ENCODE data around the gene PTPRO.

PTPRO gene

GRCh38 chr12:15428632-15429031, 106.3 kb downstream of the PTPRO start:
- Histone ChIP-seq H3K9me3 (ENCODE audit: control insufficient read depth, low read length) (no peaks in the 10 kb centered on the region), H3K4me2 (ENCODE audit: low read length) (no peak overlapping the region), H3K36me3 (ENCODE audit: control insufficient read depth, insufficient read depth, low read length) (no peaks in the 10 kb centered on the region), H3K9ac (no peak overlapping the region), H3K27ac (no peak overlapping the region), H3K4me3 (ENCODE audit: low read depth, low read length) (no peak overlapping the region), H3K27me3 (ENCODE audit: control insufficient read depth, insufficient read depth, low read length) (no peaks in the 10 kb centered on the region), H2AFZ (no peak overlapping the region), H3K4me1 (no peaks in the 10 kb centered on the region), H3K79me2 (no peaks in the 10 kb centered on the region)
- no peak for TF ChIP-seq CTCF (IDR thresholded peaks at IDR 0.05)

- H3K9me3 ChIP-seq (ENCODE audit: control insufficient read depth, low read length) = no peaks in the 10 kb centered on the region
- no peaks in the 10 kb centered on the region for H3K36me3 ChIP-seq (ENCODE audit: control insufficient read depth, insufficient read depth, low read length)
- no peak overlapping the region for H3K9ac ChIP-seq
- H2AFZ ChIP-seq = no peak overlapping the region
- H3K4me2 ChIP-seq (ENCODE audit: low read length) = no peak overlapping the region
- H3K27me3 ChIP-seq (ENCODE audit: control insufficient read depth, insufficient read depth, low read length) = no peaks in the 10 kb centered on the region
- no peaks in the 10 kb centered on the region for H3K4me1 ChIP-seq
- TF ChIP-seq CTCF (IDR thresholded peaks at IDR 0.05) = no peak
- H3K4me3 ChIP-seq (ENCODE audit: low read depth, low read length) = no peak overlapping the region
- H3K27ac ChIP-seq = no peak overlapping the region
- H3K79me2 ChIP-seq = no peaks in the 10 kb centered on the region
Observed at GRCh38 chr12:15429262-15429661, 107.0 kb downstream of the PTPRO start.

- Histone ChIP-seq H3K4me2 (ENCODE audit: low read length) (no peak overlapping the region), H3K36me3 (ENCODE audit: control insufficient read depth, insufficient read depth, low read length) (no peaks in the 10 kb centered on the region), H3K4me3 (ENCODE audit: low read depth, low read length) (no peak overlapping the region), H3K27me3 (ENCODE audit: control insufficient read depth, insufficient read depth, low read length) (no peaks in the 10 kb centered on the region), H3K9ac (no peak overlapping the region), H3K27ac (no peak overlapping the region), H2AFZ (no peak overlapping the region), H3K79me2 (no peaks in the 10 kb centered on the region), H3K9me3 (ENCODE audit: control insufficient read depth, low read length) (no peaks in the 10 kb centered on the region), H3K4me1 (no peaks in the 10 kb centered on the region)
- no peak for TF ChIP-seq CTCF (IDR thresholded peaks at IDR 0.05)
Observed at GRCh38 chr12:15435597-15435996, 113.3 kb downstream of the PTPRO start.

- H3K4me3 ChIP-seq (ENCODE audit: low read depth, low read length) = no peak overlapping the region
- no peaks in the 10 kb centered on the region for H3K9me3 ChIP-seq (ENCODE audit: control insufficient read depth, low read length)
- H3K27ac ChIP-seq = no peak overlapping the region
- H3K79me2 ChIP-seq = no peaks in the 10 kb centered on the region
- no peaks in the 10 kb centered on the region for H3K36me3 ChIP-seq (ENCODE audit: control insufficient read depth, insufficient read depth, low read length)
- H2AFZ ChIP-seq = no peak overlapping the region
- TF ChIP-seq CTCF (IDR thresholded peaks at IDR 0.05) = no peak
- H3K4me2 ChIP-seq (ENCODE audit: low read length) = no peak overlapping the region
- H3K27me3 ChIP-seq (ENCODE audit: control insufficient read depth, insufficient read depth, low read length) = no peaks in the 10 kb centered on the region
- no peaks in the 10 kb centered on the region for H3K4me1 ChIP-seq
- H3K9ac ChIP-seq = no peak overlapping the region
Observed at GRCh38 chr12:15439459-15439858, 117.2 kb downstream of the PTPRO start.

- H3K27me3 ChIP-seq (ENCODE audit: control insufficient read depth, insufficient read depth, low read length) = no peaks in the 10 kb centered on the region
- H3K4me2 ChIP-seq (ENCODE audit: low read length) = no peak overlapping the region
- no peaks in the 10 kb centered on the region for H3K79me2 ChIP-seq
- no peaks in the 10 kb centered on the region for H3K4me1 ChIP-seq
- no peak overlapping the region for H2AFZ ChIP-seq
- no peak overlapping the region for H3K9ac ChIP-seq
- TF ChIP-seq CTCF (IDR thresholded peaks at IDR 0.05) = no peak
- H3K4me3 ChIP-seq (ENCODE audit: low read depth, low read length) = no peak overlapping the region
- no peaks in the 10 kb centered on the region for H3K36me3 ChIP-seq (ENCODE audit: control insufficient read depth, insufficient read depth, low read length)
- H3K27ac ChIP-seq = no peak overlapping the region
- no peaks in the 10 kb centered on the region for H3K9me3 ChIP-seq (ENCODE audit: control insufficient read depth, low read length)
Observed at GRCh38 chr12:15443050-15443449, 120.7 kb downstream of the PTPRO start.

All from parathyroid adenoma (tissue), 2 donors.